Measurements from ENCODE around the gene WAPL. TPM values are rescaled to one million over a fixed set of nuclear protein-coding genes. Genes with fewer than 3 reads are reported as not detected.
"Not testable (repeated sequence)": the region's sequence is repeated elsewhere in the genome, so short reads cannot be mapped to it uniquely, and the experiment has no call there.

WAPL gene
- polyA plus RNA-seq, 3 donors, result 43.3 to 52.8 (median 46.9) TPM

- not testable (repeated sequence) for DNase-seq
Observed at GRCh38 chr10:86525713-86526112, 4.1 kb upstream of the WAPL start.

GRCh38 chr10:86524225-86524962 lies 2.8 kb upstream of the WAPL start:
- DNase-seq, result no peak

GRCh38 chr10:86523348-86523747 lies 1.8 kb upstream of the WAPL start:
- DNase-seq, result no peak

- DNase-seq, result no peak
Observed at GRCh38 chr10:86522510-86522855, 891 bp upstream of the WAPL start.

GRCh38 chr10:86520871-86521677 lies 518 bp downstream of the WAPL start:
- no peak for DNase-seq

GRCh38 chr10:86518781-86519180 lies 2.8 kb downstream of the WAPL start:
- DNase-seq, result no peak

GRCh38 chr10:86512137-86512536 lies 9.5 kb downstream of the WAPL start:
- no peak for DNase-seq

- no peak for DNase-seq
Observed at GRCh38 chr10:86511027-86511865, 10.3 kb downstream of the WAPL start.

- DNase-seq, result no peak
Observed at GRCh38 chr10:86509145-86509544, 12.4 kb downstream of the WAPL start.

- no peak for DNase-seq
Observed at GRCh38 chr10:86508217-86508616, 13.4 kb downstream of the WAPL start.

- no peak for DNase-seq
Observed at GRCh38 chr10:86506499-86506898, 15.1 kb downstream of the WAPL start.

- DNase-seq, result no peak
Observed at GRCh38 chr10:86506062-86506461, 15.5 kb downstream of the WAPL start.

GRCh38 chr10:86504510-86504909 lies 17.1 kb downstream of the WAPL start:
- DNase-seq, result no peak

GRCh38 chr10:86500846-86501245 lies 20.7 kb downstream of the WAPL start:
- DNase-seq, result no peak

- DNase-seq, result no peak
Observed at GRCh38 chr10:86498598-86498997, 23.0 kb downstream of the WAPL start.

GRCh38 chr10:86497621-86498020 lies 24.0 kb downstream of the WAPL start:
- no peak for DNase-seq

GRCh38 chr10:86489960-86490612 lies 31.5 kb downstream of the WAPL start:
- no peak for DNase-seq

GRCh38 chr10:86489071-86489810 lies 32.4 kb downstream of the WAPL start:
- DNase-seq, result no peak

GRCh38 chr10:86486856-86487255 lies 34.7 kb downstream of the WAPL start:
- no peak for DNase-seq

- DNase-seq, result no peak
Observed at GRCh38 chr10:86483664-86484063, 37.9 kb downstream of the WAPL start.

- no peak for DNase-seq
Observed at GRCh38 chr10:86481761-86482160, 39.8 kb downstream of the WAPL start.

Measured in renal pelvis (tissue), 4 donors.